HepG2 (cell line): ENCODE measurements around the gene SLC23A3. TPM values are rescaled to one million over a fixed set of nuclear protein-coding genes. Genes with fewer than 3 reads are reported as not detected.
A peak's percentile ranks its signal among the peaks of the same experiment; 100 is the strongest.

Experiments
- GPN1 ChIP-seq: sonication (generic); formaldehyde crosslinking; IDR thresholded peaks from 2 replicates; pipeline ENCODE4 v1.5.1; 2020; ENCODE audit warnings: missing genetic modification reagents, borderline replicate concordance
- KAT8 ChIP-seq: IDR thresholded peaks from 2 replicates; pipeline ENCODE4 v1.6.1; 2016; ENCODE audit warnings: missing genetic modification reagents, missing compliant biosample characterization
- MTA1 ChIP-seq: sonication (generic); formaldehyde crosslinking; IDR thresholded peaks from 2 replicates; pipeline ENCODE4 v1.4.0; 2020; ENCODE audit warnings: missing genetic modification reagents, mild to moderate bottlenecking, borderline replicate concordance
- NKX3-1 ChIP-seq: sonication (generic); formaldehyde crosslinking; IDR thresholded peaks from 2 replicates; pipeline ENCODE4 v1.5.0; 2020; ENCODE audit warnings: missing genetic modification reagents
- SOX13 ChIP-seq, 3 experiments: fragments of 450-650 bp in 1 of 3; sonication (generic) in 1 of 3; formaldehyde crosslinking in 1 of 3; IDR thresholded peaks in 2 of 3; conservative IDR thresholded peaks in 1 of 3; 2 replicates each; pipeline versions ENCODE4 v1.5.0 to v1.6.1; 2016 to 2020; ENCODE audit warnings: antibody characterized with exemption in 1 of 3, mild to moderate bottlenecking in 1 of 3, missing compliant biosample characterization in 1 of 3, missing genetic modification reagents in 1 of 3, moderate library complexity in 1 of 3
- ZNF234 ChIP-seq: sonication (generic); formaldehyde crosslinking; conservative IDR thresholded peaks from 2 replicates; pipeline ENCODE4 v1.5.1; 2020; ENCODE audit warnings: mild to moderate bottlenecking, missing genetic modification reagents
- ZNF367 ChIP-seq: sonication (generic); formaldehyde crosslinking; IDR thresholded peaks from 2 replicates; pipeline ENCODE4 v1.4.0; 2020; ENCODE audit warnings: missing genetic modification reagents, borderline replicate concordance
- polyA plus RNA-seq, 8 experiments: library from polyadenylated mRNA; depleted of rRNA in 3 of 8; stranded (reverse) in 7 of 8; unstranded in 1 of 8; fragments of >200 nt; fragmentation: Illumina TruSeq in 4 of 8; extraction: Trizol in 4 of 8; gene quantifications; 2 replicates each; pipeline versions ENCODE4 v1.2.1 to v1.2.3, GENCODE V29; 2011 to 2016; ENCODE audit warnings: low read depth in 4 of 8, missing spikeins in 1 of 8, mixed read lengths in 1 of 8; ENCODE audit not compliant: insufficient read depth in 1 of 8
- total RNA-seq, 5 experiments: library from RNA; depleted of rRNA; stranded (reverse); fragments of >200 nt; fragmentation: Illumina TruSeq; extraction: Trizol; gene quantifications; 2 replicates each; pipeline ENCODE4 v1.2.3, GENCODE V29; 2016; ENCODE audit warnings: low read depth in 1 of 5
- TF ChIP-seq, protein P1 (sequence below), 2 experiments: fragments of 450-650 bp in 1 of 2; sonication (generic) in 1 of 2; formaldehyde crosslinking in 1 of 2; IDR thresholded peaks; 2 replicates each; pipeline versions ENCODE4 v1.6.1 to v1.8.0; 2016 to 2022; ENCODE audit warnings: antibody characterized with exemption in 1 of 2, mild to moderate bottlenecking in 1 of 2, missing genetic modification reagents in 1 of 2
- TF ChIP-seq, protein P2 (sequence below): sonication (generic); formaldehyde crosslinking; IDR thresholded peaks from 2 replicates; pipeline ENCODE4 v1.5.1; 2020; ENCODE audit warnings: missing genetic modification reagents, mild to moderate bottlenecking, borderline replicate concordance
- TF ChIP-seq, protein P3 (sequence below): sonication (generic); formaldehyde crosslinking; IDR thresholded peaks from 2 replicates; pipeline ENCODE4 v1.4.0; 2020; ENCODE audit warnings: missing genetic modification reagents, low read depth, mild to moderate bottlenecking, borderline replicate concordance
- TF ChIP-seq, protein P4 (sequence below): sonication (generic); formaldehyde crosslinking; IDR thresholded peaks from 2 replicates; pipeline ENCODE4 v1.9.0; 2021; ENCODE audit warnings: missing genetic modification reagents, mild to moderate bottlenecking, borderline replicate concordance

Gene SLC23A3
- total and polyA plus RNA-seq, 2 of the 13 experiments (the other 11 are each of a cell fraction or from before 2014, with no cell fraction given) = 0.38 to 0.78 TPM

DNA sequence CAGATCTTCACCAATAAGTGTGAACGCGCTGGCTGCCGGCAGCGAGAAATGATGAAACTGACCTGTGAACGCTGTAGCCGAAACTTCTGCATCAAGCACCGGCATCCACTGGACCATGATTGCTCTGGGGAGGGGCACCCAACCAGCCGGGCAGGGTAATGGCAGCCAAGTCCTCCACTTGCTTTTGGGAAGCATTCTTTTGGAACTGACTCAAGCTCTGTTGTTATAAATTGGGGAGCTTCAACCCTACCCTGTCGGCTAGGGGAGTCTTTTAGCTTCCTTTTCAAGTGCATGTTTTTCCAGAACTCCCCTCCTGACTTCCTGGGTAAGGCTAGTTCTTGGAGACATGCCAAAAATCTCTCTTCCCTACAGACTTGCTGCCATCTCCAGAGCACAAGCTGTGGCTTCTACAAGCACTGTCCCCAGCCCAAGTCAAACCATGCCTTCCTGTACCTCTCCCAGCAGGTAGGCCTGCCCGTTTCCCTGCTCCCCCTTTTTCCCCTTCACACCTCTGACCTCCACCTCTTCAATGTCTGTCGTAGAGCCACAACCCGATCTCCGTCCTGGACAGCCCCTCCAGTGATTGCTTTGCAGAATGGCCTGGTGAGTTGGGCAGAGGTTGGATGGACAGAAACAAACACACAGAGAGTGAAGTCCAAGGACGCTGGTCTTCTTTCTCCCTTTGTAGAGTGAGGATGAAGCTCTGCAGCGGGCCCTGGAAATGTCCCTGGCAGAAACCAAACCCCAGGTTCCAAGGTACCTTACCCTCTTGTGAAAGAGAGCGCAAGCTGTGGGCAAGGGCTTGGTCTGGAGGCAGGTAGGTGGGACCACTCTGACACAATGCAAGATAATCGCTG is 38.3 kb upstream of the SLC23A3 start (continued):
- TF ChIP-seq, protein P1, sequence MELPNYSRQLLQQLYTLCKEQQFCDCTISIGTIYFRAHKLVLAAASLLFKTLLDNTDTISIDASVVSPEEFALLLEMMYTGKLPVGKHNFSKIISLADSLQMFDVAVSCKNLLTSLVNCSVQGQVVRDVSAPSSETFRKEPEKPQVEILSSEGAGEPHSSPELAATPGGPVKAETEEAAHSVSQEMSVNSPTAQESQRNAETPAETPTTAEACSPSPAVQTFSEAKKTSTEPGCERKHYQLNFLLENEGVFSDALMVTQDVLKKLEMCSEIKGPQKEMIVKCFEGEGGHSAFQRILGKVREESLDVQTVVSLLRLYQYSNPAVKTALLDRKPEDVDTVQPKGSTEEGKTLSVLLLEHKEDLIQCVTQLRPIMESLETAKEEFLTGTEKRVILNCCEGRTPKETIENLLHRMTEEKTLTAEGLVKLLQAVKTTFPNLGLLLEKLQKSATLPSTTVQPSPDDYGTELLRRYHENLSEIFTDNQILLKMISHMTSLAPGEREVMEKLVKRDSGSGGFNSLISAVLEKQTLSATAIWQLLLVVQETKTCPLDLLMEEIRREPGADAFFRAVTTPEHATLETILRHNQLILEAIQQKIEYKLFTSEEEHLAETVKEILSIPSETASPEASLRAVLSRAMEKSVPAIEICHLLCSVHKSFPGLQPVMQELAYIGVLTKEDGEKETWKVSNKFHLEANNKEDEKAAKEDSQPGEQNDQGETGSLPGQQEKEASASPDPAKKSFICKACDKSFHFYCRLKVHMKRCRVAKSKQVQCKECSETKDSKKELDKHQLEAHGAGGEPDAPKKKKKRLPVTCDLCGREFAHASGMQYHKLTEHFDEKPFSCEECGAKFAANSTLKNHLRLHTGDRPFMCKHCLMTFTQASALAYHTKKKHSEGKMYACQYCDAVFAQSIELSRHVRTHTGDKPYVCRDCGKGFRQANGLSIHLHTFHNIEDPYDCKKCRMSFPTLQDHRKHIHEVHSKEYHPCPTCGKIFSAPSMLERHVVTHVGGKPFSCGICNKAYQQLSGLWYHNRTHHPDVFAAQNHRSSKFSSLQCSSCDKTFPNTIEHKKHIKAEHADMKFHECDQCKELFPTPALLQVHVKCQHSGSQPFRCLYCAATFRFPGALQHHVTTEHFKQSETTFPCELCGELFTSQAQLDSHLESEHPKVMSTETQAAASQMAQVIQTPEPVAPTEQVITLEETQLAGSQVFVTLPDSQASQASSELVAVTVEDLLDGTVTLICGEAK (IDR thresholded peaks at IDR 0.05) = no peak
- TF ChIP-seq, protein P1 (CRISPR knock-in tag; IDR thresholded peaks at IDR 0.05) = 0 out of 2 replicates have a peak, but pooled peaks have one; percentile 62
- TF ChIP-seq MTA1 (CRISPR knock-in tag) (peak; percentile 82), KAT8 (CRISPR knock-in tag) (peak; percentile 78), GPN1 (CRISPR knock-in tag) (no peak), SOX13 (IDR thresholded peaks at IDR 0.05) (0 out of 2 replicates have a peak, but pooled peaks have one; percentile 3), SOX13 (CRISPR knock-in tag; conservative IDR thresholded peaks at IDR 0.05 in 1 of 2, IDR thresholded peaks at IDR 0.05 in 1 of 2) (peak in 1 of 2 experiments; percentile 77; a peak in 2 of 4 replicates), ZNF367 (CRISPR knock-in tag) (no peak), ZNF234 (CRISPR knock-in tag) (no peak), NKX3-1 (no peak)
- TF ChIP-seq, protein P2, sequence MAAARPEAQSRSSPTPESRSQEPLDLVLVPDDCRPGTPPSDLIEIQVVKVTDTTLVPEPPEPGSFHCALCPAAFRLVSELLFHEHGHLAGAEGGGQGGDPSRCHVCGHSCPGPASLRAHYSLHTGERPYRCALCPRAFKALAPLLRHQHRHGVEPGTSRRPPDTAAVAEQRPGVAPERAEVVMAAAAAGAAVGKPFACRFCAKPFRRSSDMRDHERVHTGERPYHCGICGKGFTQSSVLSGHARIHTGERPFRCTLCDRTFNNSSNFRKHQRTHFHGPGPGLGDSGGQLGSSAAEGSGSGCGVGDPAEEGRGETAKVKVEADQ (CRISPR knock-in tag) = peak; percentile 65; the same call in 1 of the 2 replicates
- TF ChIP-seq, protein P3, sequence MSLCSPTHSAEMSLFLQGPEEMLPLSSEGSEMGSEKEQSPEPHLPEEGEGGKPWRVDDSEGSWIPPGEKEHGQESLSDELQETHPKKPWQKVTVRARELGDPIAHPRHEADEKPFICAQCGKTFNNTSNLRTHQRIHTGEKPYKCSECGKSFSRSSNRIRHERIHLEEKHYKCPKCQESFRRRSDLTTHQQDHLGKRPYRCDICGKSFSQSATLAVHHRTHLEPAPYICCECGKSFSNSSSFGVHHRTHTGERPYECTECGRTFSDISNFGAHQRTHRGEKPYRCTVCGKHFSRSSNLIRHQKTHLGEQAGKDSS (CRISPR knock-in tag) = peak; percentile 94
- TF ChIP-seq, protein P4, sequence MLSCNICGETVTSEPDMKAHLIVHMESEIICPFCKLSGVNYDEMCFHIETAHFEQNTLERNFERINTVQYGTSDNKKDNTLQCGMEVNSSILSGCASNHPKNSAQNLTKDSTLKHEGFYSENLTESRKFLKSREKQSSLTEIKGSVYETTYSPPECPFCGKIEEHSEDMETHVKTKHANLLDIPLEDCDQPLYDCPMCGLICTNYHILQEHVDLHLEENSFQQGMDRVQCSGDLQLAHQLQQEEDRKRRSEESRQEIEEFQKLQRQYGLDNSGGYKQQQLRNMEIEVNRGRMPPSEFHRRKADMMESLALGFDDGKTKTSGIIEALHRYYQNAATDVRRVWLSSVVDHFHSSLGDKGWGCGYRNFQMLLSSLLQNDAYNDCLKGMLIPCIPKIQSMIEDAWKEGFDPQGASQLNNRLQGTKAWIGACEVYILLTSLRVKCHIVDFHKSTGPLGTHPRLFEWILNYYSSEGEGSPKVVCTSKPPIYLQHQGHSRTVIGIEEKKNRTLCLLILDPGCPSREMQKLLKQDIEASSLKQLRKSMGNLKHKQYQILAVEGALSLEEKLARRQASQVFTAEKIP (CRISPR knock-in tag) = no peak
